Ureter (tissue), 1 donor: ENCODE data around the gene PLEKHJ1. TPM values are rescaled to one million over a fixed set of nuclear protein-coding genes. Genes with fewer than 3 reads are reported as not detected.

Experiments
- DNase-seq: peaks from one replicate; pipeline ENCODE4 v3.0.0-alpha.2; 2020; ENCODE audit warnings: low spot score
- total RNA-seq: library from RNA; stranded (reverse); gene quantifications from one replicate; pipeline ENCODE4 v1.2.4, GENCODE V29; 2023
- donor health status: DM: yes; HTN: yes; CAD: no.

PLEKHJ1 gene
- total RNA-seq, 1 donor from 2014 or later = 52.0 TPM

DNA sequence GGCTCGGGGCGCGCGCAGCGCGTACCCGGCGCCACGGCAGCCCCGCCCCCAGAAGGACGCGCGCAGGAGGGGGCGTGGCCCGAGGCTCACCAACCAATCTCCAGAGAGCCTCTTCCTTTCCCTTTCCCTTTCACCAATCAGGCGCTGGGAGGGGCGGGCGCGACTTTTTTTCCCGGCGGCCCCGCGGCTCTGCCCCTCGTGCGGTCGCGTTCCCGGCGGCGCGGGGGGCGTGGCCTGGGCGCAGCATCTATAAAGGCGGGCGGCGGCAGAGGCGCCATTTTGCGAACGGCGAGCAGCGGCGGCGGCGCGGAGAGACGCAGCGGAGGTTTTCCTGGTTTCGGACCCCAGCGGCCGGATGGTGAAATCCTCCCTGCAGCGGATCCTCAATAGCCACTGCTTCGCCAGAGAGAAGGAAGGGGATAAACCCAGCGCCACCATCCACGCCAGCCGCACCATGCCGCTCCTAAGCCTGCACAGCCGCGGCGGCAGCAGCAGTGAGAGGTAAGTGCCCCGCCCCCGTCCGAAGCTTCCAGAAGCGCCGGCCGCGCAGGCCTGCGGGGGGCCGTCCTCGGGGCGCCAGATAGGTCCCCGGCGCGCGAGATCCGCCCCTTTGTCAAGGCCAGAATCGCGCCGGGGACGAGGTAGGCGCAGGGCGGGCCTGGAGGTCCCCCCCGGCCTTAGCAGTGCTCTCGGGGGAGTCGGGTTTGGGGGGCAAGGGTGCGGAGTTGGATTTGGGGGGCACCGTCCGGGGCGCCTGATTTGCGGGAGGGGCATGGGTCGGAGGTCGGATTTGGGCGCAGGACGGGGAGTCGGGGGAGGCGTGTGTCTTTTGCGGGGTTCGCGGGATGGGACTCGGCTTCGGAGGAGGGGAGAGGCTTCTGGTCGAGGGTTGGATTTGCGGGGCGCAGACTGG lies 33.4 kb upstream of the PLEKHJ1 start:
- peak; percentile 99 for DNase-seq

- no peak for DNase-seq
Measured at GRCh38 chr19:2268861-2269243, 32.7 kb upstream of the PLEKHJ1 start.

DNA sequence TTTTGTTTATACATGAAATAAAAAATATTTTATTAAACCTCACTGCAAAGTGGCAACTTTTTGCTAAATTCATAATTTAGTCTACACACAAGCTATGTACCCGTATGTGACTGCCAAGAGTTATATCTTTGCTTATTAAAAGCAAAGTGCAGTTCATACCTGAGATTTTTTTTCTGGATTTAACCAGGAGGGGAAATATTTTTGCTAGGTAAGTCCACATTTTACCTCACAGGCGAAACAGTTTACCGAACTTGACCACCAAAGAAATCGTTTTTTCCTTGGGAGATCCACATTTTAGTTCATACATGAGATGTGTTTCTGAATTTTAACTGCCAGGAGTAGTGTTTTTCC lies 32.3 kb upstream of the PLEKHJ1 start:
- no peak for DNase-seq

- DNase-seq = peak; percentile 84
Measured at GRCh38 chr19:2266183-2266993, 30.3 kb upstream of the PLEKHJ1 start.

DNA sequence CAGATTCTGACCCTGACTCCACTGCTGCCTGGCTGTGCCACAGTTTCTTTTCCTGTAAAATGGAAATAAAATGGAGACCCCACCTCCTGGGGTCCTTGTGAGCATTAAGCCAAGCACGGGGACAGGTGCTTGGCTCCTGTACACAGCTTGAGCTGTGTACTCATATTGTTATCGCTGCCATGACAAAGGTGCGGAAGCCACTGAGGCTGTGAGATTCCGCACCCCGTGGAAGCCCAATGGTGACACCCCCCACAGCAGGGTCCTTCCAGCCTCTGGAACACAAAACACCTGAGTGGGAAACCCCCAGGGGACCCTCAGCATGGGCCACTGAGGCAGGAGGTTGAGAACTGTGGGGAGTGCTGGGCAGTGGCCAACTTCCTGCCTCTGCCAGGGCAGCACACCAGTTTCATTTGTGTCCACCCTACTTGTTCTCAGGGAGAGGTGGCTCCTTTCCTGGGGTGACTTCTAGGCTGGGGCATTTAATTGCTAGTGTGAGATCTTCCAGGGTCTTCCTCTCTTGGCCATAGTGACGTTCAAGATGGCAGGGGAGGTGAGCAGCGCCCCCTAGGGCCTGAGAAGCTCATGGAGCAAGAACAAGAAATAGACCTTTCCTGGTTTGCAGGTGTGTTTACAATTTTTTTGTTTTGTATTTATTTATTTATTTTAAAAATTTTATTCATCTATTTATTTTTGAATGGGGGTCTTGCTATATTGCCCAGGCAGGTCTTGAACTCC lies 25.5 kb upstream of the PLEKHJ1 start:
- no peak for DNase-seq

- DNase-seq = no peak
Measured at GRCh38 chr19:2260341-2260805, 24.2 kb upstream of the PLEKHJ1 start.

DNA sequence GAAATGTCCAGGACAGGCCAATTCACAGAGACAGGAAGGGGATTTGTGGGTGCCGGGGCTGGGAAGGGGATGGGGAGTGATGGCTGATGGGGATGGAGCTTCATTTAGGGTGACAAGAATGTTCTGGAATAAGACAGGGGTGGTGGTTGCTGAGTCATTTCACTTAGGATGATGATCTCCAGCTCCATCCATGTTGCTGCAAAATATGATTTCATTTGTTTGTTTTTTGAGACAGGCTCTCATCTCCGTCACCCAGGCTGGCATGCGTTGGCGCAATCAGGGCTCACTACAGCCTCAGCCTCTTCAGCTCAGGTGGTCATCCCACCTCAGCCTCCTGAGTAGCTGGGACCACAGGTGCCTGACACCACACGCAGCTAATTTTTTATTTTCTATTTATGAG lies 23.2 kb upstream of the PLEKHJ1 start:
- DNase-seq = no peak

DNA sequence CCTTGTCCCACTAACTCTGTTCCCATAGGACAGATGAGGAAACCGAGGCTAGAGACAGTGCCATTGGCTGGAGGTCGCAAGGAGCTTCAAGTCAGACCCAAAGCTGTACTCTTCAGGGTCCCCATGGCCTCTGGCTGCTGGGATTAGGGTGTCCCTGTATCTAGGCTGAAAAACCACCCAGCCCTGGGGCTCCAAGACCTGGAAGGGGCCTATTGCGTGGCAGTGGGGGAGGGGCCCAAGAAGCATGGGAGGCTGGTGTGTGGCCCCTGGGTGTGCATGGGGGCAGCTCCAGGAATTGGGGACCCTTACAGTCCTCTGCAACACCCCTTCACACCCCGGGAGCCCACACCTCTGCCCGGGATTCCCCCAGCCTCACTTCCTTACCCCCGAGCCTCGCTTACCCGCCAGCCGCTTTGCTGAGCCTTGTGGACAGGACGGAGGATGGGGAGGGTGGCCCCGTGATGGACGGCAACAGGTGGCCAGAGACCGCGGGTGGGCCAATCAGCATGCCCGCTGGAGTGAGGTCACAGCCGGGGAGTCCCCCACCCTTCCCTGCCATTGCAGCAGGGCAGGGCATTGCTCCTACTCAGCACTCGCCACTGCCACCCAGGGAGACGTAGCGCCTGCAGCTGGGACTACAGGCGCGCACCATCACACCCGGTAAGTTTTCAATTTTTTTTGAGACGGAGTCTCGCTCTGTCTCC lies 20.0 kb upstream of the PLEKHJ1 start, which contains the start of gene JSRP1:
JSRP1 (minus strand) TSS at position 436 of the 704 bp plus-strand sequence. CDS start 1,103 bp downstream, outside the sequence.
- no peak for DNase-seq

DNA sequence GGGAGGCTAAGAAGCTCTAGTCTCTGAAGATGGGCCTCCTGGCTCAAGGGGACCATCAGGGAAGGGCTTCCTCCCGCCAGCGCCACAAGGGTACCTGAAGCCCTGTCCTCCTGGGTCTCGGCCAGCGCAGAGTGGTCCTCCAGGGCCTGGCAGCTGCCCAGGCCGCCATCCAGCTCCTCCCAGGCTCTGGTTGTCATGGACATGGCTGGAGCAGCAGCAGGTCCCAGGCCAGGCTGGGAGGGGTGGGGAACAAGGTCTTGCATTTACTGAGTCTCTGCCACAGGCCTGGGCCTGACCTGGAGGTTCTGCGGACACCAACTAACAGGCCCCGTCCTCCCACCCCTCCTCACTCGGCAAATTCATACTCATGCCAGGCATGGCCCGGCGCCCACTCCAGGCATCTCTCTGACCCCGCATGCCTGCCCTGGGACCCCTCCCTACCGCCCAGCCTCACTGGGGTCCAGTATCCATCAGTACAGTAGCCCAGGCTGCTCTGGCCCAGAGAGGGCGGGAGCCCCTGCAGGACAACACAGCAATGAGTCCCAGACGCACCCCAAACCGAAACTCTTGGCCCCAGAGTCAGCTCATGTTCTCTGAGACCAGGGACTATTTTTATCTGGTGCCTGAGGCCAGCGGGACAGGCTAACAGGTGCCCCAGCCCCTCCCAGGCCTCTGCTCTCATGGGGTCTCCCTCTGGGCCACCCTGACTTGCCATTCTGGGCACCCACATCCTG lies 19.1 kb upstream of the PLEKHJ1 start:
- no peak for DNase-seq

DNA sequence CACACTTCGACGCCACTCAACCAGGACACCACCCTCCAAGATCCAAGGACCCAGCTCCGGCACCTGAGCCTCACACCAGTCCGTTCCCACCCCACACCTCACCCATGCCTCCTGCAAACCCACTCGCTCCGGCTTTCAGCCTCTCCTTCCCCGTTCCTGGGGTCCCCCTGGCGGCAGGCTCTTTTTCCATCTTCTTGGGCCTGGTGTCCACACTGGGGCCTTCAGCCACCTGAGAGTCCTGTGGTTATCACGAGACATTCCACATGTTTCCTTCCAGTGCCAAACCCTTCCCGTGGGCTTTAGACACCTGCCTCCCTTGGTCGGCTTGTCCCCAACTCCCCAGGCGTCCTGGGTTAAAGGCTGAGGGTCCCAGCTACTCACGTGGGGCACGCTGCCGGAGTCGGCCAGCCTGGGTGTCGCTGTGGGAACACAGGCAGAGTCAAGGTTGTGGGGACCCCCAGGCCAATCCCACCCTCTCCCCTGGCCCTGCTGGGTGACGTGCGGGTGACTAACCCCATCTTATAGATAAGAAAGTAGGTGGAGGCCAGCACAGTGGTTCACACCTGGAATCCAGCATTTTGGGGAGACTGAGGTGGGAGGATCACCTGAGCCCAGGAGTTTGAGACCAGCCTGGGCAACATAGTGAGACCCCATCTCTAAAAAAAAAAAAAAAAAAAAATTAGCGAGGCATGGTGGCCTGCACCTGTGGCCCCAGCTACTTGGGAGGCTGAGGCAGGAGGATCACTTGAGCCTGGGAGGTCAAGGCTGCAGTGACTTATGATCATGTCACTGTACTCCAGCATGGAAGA lies 18.1 kb upstream of the PLEKHJ1 start:
- DNase-seq = no peak

DNA sequence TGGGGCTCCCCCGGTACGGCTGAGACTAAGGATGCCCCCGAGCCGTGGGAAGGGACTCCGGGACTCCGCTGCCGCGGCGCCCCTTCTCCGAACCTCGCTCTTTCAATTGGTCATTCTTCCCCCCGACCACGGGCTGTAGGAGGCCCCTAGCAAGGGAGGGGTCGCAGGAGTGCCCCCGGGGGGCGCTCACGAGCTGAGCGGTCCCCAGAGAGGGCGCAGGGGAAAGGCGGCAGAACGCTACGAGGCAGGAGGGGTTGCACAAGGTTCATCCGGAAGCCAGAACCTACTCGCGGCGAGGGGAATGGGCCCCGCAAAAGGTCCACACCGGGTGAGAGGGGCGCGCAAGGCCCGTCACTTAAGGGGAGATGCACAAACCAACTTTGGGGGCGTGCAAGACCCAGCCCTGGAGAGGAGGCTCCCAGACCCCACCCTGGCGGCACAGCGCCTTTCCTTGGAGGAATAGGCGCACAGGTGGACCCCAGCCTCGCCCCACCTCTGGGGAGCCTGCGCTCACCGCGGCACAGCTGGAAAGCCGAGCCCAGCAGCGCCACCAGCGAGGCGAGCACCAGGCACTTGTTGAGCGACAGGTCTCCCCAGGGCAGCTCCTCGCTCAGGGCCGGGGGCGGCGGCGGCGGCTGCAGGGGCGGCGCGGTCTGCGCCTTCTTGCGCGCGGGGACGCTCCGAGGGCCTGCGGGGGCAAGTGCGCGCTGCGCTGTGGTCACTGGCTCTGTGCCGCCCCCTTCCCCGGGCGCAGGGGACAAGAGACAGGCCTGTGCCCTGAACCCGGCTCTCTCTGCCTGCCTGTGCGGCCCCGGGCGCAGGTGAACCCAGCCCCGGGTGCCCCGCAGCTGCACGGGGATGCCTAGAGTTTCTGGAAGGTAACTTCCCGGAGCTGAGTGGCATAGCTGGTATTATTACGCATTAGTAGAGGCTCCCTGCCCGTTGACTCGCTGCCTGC lies 17.3 kb upstream of the PLEKHJ1 start:
- DNase-seq = no peak

- no peak for DNase-seq
Measured at GRCh38 chr19:2252797-2253105, 16.6 kb upstream of the PLEKHJ1 start.

DNA sequence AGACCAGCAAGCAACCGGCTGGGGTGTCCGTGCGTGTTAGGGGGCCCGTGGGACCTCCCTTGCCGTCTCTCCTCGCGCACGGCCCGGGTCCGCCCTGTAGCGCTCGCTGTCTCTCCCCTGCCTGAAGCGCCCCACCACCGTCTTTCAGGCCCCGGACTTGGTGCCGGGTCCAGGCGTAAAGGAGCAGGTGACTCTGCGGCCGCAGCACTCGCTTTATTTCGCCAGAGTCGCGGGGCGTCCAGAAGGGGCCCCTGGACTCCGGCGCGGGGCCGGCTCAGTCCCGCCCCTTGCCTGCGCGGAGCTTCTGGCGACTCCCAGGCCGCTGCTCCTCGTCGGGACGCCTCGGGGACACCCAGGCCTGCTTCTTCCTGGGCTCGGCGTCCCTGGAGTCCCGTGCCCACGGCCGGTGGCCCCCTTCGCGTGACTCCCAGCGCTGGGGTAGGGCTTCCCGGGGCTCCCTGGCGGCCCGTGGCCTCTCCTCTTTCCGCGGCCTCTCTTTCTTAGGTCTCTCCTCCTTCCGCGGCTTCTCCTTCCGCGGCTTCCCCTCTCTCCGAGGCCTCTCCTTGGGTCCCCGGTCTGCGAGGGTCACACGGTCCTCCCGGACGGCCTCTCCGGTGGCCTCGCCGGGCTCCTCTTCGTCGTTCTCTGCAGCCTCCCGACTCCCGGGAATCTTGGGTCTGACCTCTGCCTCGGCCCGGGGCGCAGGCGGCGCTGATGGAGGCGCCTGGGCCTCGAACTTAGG lies 16.1 kb upstream of the PLEKHJ1 start:
- DNase-seq = no peak

DNA sequence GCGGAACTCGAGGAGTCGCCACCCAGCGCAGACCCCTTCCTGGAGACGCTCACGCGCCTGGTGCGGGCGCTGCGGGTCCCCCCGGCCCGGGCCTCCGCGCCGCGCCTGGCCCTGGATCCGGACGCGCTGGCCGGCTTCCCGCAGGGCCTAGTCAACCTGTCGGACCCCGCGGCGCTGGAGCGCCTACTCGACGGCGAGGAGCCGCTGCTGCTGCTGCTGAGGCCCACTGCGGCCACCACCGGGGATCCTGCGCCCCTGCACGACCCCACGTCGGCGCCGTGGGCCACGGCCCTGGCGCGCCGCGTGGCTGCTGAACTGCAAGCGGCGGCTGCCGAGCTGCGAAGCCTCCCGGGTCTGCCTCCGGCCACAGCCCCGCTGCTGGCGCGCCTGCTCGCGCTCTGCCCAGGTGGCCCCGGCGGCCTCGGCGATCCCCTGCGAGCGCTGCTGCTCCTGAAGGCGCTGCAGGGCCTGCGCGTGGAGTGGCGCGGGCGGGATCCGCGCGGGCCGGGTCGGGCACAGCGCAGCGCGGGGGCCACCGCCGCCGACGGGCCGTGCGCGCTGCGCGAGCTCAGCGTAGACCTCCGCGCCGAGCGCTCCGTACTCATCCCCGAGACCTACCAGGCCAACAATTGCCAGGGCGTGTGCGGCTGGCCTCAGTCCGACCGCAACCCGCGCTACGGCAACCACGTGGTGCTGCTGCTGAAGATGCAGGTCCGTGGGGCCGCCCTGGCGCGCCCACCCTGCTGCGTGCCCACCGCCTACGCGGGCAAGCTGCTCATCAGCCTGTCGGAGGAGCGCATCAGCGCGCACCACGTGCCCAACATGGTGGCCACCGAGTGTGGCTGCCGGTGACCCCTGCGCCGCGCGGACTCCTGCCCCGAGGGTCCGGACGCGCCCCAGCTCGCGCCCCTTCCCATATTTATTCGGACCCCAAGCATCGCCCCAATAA lies 15.3 kb upstream of the PLEKHJ1 start:
- DNase-seq = no peak

GRCh38 chr19:2250766-2251105 lies 14.6 kb upstream of the PLEKHJ1 start:
- DNase-seq = no peak

- no peak for DNase-seq
Measured at GRCh38 chr19:2249880-2250765, 14.0 kb upstream of the PLEKHJ1 start.
